ENCODE data around the gene SLC24A3. TPM values are rescaled to one million over a fixed set of nuclear protein-coding genes. Genes with fewer than 3 reads are reported as not detected.

The SLC24A3 gene
- total RNA-seq, 4 donors from 2014 or later, result 12.9 to 49.8 (median 27.6) TPM

DNA sequence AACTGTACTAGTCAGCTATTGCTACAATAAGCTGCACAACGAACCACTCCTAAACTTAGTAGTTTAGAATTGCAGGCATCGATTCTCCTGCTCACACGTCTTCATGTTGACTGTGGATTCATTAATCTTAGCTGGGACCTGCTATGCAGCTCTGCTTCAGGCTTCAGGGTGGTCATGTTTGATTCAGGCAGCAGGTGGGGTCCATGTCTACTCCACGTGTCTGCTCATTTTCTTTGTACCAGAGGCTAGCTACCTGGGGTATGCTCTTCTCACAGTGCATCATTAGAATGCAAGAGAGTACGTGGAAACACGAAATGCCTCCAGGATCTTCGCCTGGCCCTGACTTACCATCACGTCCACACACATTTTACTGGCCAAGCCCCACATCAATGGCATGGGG is 481.1 kb downstream of the SLC24A3 start:
- Histone ChIP-seq H3K4me1 (no peaks in the 10 kb centered on the region), H3K9me3 (no peaks in the 10 kb centered on the region), H3K27ac (no peak overlapping the region), H3K27me3 (no peaks in the 10 kb centered on the region), H3K36me3 (no peaks in the 10 kb centered on the region), H3K4me3 (no peak overlapping the region)
- intact Hi-C loops (cut with DNase I; ENCODE audit: low total_unique reads), result loop anchor here (10.0 kb wide), 1 partner anchor 301 kb away; no protein-coding TSS in a partner anchor
- TF ChIP-seq, protein P1, sequence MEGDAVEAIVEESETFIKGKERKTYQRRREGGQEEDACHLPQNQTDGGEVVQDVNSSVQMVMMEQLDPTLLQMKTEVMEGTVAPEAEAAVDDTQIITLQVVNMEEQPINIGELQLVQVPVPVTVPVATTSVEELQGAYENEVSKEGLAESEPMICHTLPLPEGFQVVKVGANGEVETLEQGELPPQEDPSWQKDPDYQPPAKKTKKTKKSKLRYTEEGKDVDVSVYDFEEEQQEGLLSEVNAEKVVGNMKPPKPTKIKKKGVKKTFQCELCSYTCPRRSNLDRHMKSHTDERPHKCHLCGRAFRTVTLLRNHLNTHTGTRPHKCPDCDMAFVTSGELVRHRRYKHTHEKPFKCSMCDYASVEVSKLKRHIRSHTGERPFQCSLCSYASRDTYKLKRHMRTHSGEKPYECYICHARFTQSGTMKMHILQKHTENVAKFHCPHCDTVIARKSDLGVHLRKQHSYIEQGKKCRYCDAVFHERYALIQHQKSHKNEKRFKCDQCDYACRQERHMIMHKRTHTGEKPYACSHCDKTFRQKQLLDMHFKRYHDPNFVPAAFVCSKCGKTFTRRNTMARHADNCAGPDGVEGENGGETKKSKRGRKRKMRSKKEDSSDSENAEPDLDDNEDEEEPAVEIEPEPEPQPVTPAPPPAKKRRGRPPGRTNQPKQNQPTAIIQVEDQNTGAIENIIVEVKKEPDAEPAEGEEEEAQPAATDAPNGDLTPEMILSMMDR (IDR thresholded peaks at IDR 0.05), result no peak
- TF ChIP-seq POLR2A (IDR thresholded peaks at IDR 0.05), result no peak
- DNase-seq, result no peak

DNA sequence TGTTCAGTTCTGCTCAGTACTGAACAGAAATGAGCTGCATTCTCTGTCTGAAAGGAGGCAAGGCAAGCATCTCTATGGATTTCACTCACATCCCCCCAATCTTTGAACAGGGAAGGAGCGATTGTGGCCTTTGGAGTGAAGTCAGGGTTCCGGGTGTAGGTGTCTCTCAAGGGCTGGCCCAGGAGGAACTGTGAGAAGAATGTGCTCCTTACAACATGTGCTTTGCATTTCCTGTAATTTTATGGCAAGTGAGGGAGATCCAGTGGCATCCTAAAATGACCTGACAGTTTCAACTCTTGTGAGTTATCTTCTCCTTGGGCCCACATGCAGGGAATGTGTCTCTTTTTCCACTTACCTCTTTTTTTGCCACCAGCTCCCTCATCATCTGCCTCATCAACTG is 482.6 kb downstream of the SLC24A3 start:
- no peak for TF ChIP-seq POLR2A (IDR thresholded peaks at IDR 0.05)
- TF ChIP-seq, protein P1 (IDR thresholded peaks at IDR 0.05), result no peak
- intact Hi-C loops (cut with DNase I; ENCODE audit: low total_unique reads), result loop anchor here (10.0 kb wide), 1 partner anchor 300 kb away; no protein-coding TSS in a partner anchor

DNA sequence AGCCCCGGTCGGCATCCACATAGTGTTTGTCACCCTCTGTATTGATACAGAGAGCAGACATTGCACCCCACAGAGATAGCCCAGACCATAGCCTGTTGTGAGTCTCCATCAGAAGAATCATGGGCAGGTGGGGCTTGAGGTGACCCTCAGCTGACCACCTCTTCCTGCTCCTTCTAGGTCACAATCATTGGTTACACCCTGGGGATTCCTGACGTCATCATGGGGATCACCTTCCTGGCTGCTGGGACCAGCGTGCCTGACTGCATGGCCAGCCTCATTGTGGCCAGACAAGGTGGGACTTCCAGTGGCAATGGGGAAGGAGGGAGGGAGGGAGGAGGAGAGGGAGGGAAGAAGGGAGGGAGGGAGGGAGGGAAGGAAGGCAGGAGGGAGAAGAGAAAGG is 484.2 kb downstream of the SLC24A3 start:
- Histone ChIP-seq H3K27ac (no peak overlapping the region), H3K4me3 (no peak overlapping the region), H3K9me3 (no peaks in the 10 kb centered on the region), H3K27me3 (no peaks in the 10 kb centered on the region), H3K36me3 (no peaks in the 10 kb centered on the region), H3K4me1 (no peaks in the 10 kb centered on the region)
- DNase-seq, result no peak
- TF ChIP-seq POLR2A (IDR thresholded peaks at IDR 0.05), result no peak
- TF ChIP-seq, protein P1 (IDR thresholded peaks at IDR 0.05), result no peak
- intact Hi-C loops (cut with DNase I; ENCODE audit: low total_unique reads), result loop anchor here (10.0 kb wide), 1 partner anchor 298 kb away; no protein-coding TSS in a partner anchor

More for the DNA sequence above, 482.6 kb downstream of the SLC24A3 start:
- H3K36me3 ChIP-seq, result no peaks in the 10 kb centered on the region
- H3K9me3 ChIP-seq, result no peaks in the 10 kb centered on the region
- H3K4me3 ChIP-seq, result no peak overlapping the region
- no peak for DNase-seq
- H3K27ac ChIP-seq, result no peak overlapping the region
- H3K27me3 ChIP-seq, result no peaks in the 10 kb centered on the region
- H3K4me1 ChIP-seq, result no peaks in the 10 kb centered on the region

DNA sequence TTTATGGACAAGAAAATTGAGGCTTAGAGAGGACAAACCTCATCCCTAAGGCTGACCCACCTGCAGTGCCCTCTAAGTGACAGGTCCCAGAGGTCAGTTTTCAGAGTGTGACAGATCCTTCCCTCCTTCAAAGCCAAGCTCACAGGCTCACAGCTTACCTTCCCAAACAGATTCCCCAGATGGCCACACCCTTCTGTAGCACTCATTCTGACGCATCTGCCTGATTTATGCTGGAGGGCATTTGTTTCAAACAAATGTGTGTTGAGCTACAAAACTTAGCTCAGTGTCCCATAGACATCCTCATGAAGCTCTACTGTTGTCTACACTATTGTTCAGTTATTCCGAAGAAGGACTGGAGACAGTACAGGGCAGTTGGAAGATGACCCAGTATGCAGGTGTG is 485.0 kb downstream of the SLC24A3 start:
- no peaks in the 10 kb centered on the region for H3K27me3 ChIP-seq
- no peaks in the 10 kb centered on the region for H3K9me3 ChIP-seq
- H3K27ac ChIP-seq, result no peak overlapping the region
- no peaks in the 10 kb centered on the region for H3K36me3 ChIP-seq
- DNase-seq, result no peak
- no peak for TF ChIP-seq POLR2A (IDR thresholded peaks at IDR 0.05)
- TF ChIP-seq, protein P1 (IDR thresholded peaks at IDR 0.05), result no peak
- no peaks in the 10 kb centered on the region for H3K4me1 ChIP-seq
- intact Hi-C loops (cut with DNase I; ENCODE audit: low total_unique reads), result loop anchor here (10.0 kb wide), 1 partner anchor 297 kb away; no protein-coding TSS in a partner anchor
- no peak overlapping the region for H3K4me3 ChIP-seq

DNA sequence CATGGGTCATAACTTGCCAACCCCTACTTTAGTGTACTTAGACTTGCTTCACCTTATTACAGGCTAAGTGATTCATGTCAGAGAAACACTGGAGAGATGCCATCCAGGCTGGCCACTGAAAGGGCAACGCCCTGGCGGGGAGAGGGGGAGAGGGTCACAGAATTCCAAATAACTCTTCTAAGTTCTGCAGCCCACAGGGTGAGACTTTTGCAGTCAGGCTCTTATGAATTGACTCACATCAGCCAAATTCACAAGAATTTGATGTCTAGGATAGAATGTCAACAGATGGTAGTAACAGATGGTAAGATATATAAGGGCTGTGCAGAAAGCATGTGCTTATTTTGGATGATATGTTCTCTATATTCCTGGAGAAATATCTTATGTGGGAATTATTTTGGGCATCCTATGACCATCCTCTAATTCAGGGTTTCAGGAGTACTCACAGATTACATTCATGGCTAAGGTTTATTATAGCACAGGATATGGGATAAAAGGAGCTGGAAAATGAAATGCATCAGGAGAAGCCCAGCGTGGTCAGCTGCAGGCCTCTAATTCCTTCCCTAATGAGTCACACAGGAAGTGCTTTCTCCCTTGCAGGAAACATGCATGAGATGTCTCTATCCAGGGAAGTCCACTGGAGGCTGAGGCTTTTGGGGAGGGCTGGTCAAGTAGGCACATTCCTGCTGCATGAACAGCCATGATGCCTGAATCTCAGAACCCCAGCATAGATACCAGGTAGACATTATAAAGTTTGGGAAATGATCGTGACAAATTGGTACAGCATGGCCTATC is 486.9 kb downstream of the SLC24A3 start:
- H3K36me3 ChIP-seq, result no peaks in the 10 kb centered on the region
- no peak overlapping the region for H3K27ac ChIP-seq
- no peaks in the 10 kb centered on the region for H3K4me1 ChIP-seq
- no peak overlapping the region for H3K4me3 ChIP-seq
- no peak for DNase-seq
- no peaks in the 10 kb centered on the region for H3K9me3 ChIP-seq
- TF ChIP-seq, protein P1 (IDR thresholded peaks at IDR 0.05), result no peak
- TF ChIP-seq POLR2A (IDR thresholded peaks at IDR 0.05), result no peak
- H3K27me3 ChIP-seq, result no peaks in the 10 kb centered on the region
- intact Hi-C loops (cut with DNase I; ENCODE audit: low total_unique reads), result loop anchor here (10.0 kb wide), 1 partner anchor 295 kb away; no protein-coding TSS in a partner anchor
